OCI-LY3 (cell line): ENCODE data around the gene ENTPD7.

ENCODE experiments used
- CTCF ChIP-seq: fragments of 200-600, 300-600 bp; sonication (generic); IDR thresholded peaks from 2 replicates; pipeline ENCODE4 v1.5.1; 2014; ENCODE audit warnings: antibody characterized with exemption, low read length, low read depth
- EZH2phosphoT487 ChIP-seq: fragments of 200-600 bp; shearing (Covaris generic); IDR thresholded peaks from 2 replicates; pipeline ENCODE4 v1.6.1; 2018; ENCODE audit warnings: antibody characterized with exemption, mixed run types, low read depth

DNA sequence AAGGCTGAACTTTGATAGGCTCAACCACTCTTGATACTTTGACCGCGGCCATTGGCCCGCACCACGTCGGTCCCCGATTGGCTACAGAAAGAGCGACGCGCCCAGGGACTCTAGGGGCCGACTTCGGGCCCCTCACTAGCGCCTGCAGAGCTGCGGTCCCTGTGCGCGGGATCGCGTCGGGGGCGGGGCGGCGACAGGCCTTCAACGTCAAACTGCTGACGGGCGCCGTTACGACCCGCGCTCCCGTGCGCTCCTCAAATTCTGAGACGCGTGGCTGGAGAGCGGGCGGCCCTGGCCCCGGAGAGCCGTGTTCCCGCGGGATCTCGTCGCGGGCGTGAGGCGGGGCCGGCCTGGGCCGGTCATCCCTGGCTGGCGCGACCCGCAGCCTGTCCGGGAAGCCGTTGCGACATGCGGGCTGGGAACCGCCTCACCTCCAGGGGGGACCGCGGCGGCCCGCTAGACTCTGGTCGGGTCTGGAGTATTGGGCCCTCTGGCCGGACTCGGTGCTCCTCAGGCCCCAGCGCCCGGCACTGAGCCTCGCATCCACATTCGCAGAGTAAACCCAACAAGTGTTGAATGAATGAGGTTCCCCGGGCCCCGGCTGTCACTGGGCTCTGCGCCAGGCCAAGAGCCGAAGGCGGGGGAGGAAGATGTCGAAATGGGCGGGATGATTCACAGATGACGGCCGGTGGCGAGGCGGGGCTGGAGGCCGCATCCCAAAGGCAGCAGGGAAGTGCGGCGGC lies 38.4 kb upstream of the ENTPD7 start:
- TF ChIP-seq CTCF (no peak), EZH2phosphoT487 (no peak)
